GM19239 (cell line): ENCODE measurements around the gene DIAPH3.

ENCODE experiments used
- DNase-seq: peaks from one replicate; pipeline ENCODE4 v3.0.0; 2011; ENCODE audit warnings: low spot score; ENCODE audit not compliant: insufficient read length
- FAIRE-seq: peaks from 2 replicates; lab custom pipeline; 2011; peaks lifted over from hg19 to GRCh38; lab: Jason Lieb, UNC

Gene DIAPH3

GRCh38 chr13:59975807-59976435, 187.8 kb downstream of the DIAPH3 start:
- no peak for FAIRE-seq
- no peak for DNase-seq

DNA sequence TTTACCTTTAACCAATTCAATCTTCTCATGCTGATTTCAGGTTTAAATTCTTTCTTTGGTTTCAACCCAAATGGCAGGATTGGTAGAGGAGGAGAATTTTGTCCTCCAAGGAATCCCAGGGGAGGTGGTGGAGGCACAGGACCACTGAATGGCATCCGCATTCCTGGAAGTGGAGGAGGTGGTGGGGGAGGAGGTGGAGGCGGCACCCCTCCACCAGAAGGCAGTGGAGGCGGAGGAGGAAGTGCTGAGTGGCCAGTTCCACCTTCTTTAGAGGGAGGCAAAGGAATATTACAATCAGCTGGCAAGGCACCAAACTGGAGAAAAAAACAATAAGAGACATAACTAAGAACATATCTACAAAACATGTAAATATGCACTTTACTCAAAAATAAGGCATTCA, 192.9 kb downstream of the DIAPH3 start:
- FAIRE-seq (no peak), DNase-seq (no peak)

DNA sequence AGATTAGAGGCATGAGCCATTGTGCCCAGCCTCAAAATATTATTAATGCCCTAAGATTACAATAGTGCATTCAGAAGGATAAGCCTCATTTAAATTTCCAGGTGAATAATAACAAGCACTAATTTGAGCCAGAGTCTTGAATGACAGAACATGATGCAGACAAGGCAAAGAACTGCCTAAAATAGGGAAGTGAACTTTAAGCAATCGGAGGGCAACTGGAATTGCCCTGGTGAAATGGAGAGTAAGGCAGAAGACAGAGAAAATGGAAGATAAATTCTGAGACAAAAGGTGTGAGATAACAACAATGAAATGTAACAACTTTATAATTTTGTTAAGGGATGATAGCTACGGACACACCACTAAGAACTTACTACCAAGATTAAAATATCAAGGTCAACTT, 199.9 kb downstream of the DIAPH3 start:
- no peak for FAIRE-seq
- no peak for DNase-seq

GRCh38 chr13:59963383-59963782, 200.3 kb downstream of the DIAPH3 start:
- DNase-seq (no peak), FAIRE-seq (no peak)

- no peak for FAIRE-seq
- no peak for DNase-seq
These were observed 201.4 kb downstream of the DIAPH3 start for GRCh38 chr13:59962343-59962742.

DNA sequence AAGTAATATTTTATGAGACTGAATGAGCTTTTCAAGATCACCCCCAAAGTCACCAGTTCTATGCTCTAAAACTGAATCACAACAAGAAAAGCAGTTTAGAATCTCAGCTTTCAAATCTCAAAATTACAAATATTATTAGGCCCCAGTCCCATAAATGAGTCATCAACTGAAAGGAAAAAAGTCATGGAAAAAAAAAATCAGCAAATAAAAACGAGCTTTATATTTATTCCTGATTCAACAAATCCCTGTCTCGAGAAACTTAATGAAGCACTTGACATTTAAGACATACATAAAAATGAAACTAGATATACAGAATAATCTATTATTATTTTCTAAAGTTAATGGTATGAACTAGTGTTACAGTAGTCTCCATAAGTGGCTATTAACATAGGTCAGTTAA, 203.0 kb downstream of the DIAPH3 start:
- no peak for FAIRE-seq
- no peak for DNase-seq

DNA sequence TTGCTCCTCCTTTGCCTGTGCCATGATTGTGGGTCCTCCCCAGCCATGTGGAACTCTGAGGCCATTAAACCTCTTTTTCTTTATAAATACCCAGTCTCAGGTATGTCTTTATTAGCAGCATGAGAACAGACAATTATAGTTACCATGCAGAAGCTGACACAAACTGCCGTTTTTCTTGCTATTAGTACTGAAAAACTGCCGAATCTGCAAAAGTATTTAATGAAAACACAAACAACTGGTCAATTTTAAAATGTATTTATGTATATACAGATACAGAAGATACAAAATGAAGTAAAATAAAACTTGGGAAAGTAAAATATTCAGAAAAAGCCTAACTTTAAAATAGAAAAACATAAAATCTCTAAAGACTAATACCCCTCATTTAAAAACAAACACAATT, 206.3 kb downstream of the DIAPH3 start:
- no peak for DNase-seq
- FAIRE-seq, result no peak

DNA sequence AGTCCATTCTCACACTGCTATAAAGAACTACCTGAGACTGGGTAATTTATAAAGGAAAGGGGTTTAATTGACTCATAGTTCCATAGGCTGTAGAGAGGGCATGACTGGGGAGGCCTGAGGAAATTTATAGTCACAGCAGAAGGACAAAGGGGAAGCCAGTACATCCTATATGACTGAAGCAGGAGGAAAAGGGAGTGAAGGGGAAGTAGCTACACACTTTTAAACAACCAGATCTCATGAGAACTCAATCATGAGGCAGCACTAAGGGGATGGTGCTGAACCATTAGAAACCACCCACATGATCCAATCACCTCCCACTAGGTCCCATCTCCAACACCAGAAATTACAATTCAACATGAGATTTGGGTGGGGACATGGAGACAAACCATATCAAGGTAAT, 209.1 kb downstream of the DIAPH3 start:
- FAIRE-seq (no peak), DNase-seq (no peak)

GRCh38 chr13:59951011-59951410, 212.7 kb downstream of the DIAPH3 start:
- DNase-seq (no peak), FAIRE-seq (peak; percentile 44)

DNA sequence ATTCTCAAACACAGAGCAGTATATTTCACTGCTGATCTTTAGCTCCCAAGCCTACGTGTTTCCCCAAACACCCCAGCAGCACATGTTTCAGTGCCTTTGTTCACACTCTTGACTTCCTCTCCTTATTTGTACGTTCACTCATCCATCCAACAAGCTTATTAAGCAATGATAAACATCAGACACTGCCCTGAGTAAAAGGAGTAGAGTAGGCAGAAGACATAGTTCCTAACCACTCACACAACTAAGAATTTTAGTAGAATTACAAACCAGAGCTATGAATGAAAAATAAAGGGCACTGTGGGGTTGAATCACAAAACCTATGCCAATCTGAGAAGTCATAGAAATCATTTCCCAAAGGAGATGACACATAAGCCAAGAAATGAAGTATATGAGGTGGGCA, 213.5 kb downstream of the DIAPH3 start:
- FAIRE-seq (no peak), DNase-seq (no peak)

DNA sequence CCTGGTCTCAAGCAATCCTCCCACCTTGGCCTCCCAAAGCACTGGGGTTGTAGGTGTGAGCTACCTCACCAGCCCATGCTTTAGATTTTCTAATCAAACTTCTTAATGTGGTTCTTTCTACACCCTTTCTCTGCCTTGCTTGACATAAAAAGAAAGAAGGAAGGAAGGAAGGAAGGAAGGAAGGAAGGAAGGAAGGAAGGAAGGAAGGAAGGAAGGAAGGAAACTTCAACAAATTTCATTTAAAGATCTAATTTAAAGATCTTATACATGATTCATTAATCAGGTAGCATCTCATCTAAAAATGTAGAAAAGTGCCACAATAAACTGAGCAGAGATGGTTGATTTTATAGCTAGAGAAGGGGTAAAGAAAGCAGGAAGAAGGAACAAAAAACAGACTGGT, 215.0 kb downstream of the DIAPH3 start:
- FAIRE-seq (no peak), DNase-seq (no peak)

- DNase-seq (no peak), FAIRE-seq (no peak)
These were observed 216.8 kb downstream of the DIAPH3 start for GRCh38 chr13:59946944-59947343.

GRCh38 chr13:59931621-59932020, 232.1 kb downstream of the DIAPH3 start:
- FAIRE-seq (no peak), DNase-seq (no peak)

DNA sequence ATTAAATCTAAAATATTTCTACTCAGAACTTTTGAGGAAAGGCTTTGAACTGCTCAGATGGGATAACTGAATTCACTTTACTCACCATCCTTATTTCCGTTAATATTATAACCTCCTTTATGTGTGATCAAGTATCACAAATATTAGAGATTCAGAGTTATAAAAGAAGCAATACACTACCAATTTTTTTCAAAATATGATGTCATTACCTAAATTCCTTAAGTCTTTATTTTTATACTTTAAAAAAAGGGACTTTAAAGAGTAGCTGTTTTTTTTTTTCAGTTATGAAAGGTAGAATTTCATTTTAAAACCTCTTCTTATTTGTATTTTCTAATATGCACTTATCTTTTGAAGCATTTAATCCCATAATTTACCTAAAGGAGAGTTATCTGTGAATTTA, 239.5 kb downstream of the DIAPH3 start:
- FAIRE-seq (no peak), DNase-seq (no peak)

- DNase-seq (no peak), FAIRE-seq (no peak)
These were observed 248.5 kb downstream of the DIAPH3 start for GRCh38 chr13:59915252-59915651.

- FAIRE-seq (no peak), DNase-seq (no peak)
These were observed 249.2 kb downstream of the DIAPH3 start for GRCh38 chr13:59914556-59914955.

- FAIRE-seq, result peak; percentile 63
These were observed 257.2 kb downstream of the DIAPH3 start for GRCh38 chr13:59906413-59907049.

DNA sequence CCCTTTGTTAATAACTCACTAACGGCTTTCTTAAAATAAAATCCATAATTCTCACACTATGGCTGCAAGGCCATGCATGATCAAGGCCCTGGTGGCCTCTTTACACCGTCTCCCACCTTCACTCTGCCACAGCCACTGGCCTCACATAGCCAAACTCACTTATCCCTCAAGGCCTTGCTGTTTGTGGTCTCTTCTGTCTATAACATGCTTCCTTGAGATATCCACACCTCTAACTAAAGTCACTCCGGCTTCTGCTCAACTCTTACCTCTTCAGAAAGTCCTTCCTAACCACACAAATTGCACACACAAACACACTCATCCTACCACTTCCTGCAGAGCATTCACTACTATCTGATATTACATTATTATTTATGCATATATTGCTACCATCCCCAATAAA, 262.5 kb downstream of the DIAPH3 start:
- FAIRE-seq (no peak), DNase-seq (no peak)

More at GRCh38 chr13:59906413-59907049, 257.2 kb downstream of the DIAPH3 start:
- DNase-seq, result no peak

DNA sequence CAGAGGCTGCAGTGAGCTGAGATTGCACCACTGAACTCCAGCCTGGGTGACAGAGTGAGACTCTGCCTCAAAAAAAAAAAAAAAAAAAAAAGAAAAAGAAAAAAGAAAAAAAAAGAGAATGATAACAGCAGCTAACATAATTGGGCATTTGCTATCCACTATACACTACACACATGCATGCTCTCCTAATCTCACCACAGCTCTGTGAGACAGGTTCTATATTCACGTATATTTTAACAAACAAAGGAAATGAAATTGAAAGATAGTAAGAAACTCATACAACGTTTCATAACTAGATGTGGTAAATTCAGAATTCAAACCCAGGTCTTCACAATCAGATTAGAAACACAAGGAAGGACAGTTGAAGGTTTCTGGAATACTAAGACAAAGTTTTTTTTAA, 265.7 kb downstream of the DIAPH3 start:
- DNase-seq (no peak), FAIRE-seq (no peak)

GRCh38 chr13:59893266-59893665, 270.5 kb downstream of the DIAPH3 start:
- DNase-seq (no peak), FAIRE-seq (no peak)

- FAIRE-seq, result no peak
These were observed 272.7 kb downstream of the DIAPH3 start for GRCh38 chr13:59891053-59891452.

GRCh38 chr13:59890054-59890453, 273.7 kb downstream of the DIAPH3 start:
- FAIRE-seq (no peak), DNase-seq (no peak)

More at GRCh38 chr13:59891053-59891452, 272.7 kb downstream of the DIAPH3 start:
- no peak for DNase-seq
